ENCODE data around the gene SERPINA12. TPM values are rescaled to one million over a fixed set of nuclear protein-coding genes. Genes with fewer than 3 reads are reported as not detected.

The SERPINA12 gene
- total RNA-seq, 1 donor from 2014 or later = not detected

- DNase-seq (ENCODE audit: extremely low read depth, low read depth, low spot score) = no peak
Observed at GRCh38 chr14:94467728-94468520, 41.3 kb downstream of the SERPINA12 start.

GRCh38 chr14:94466706-94467370 lies 42.4 kb downstream of the SERPINA12 start:
- no peak for DNase-seq (ENCODE audit: extremely low read depth, low read depth, low spot score)

- DNase-seq (ENCODE audit: extremely low read depth, low read depth, low spot score) = no peak
Observed at GRCh38 chr14:94465042-94465441, 44.2 kb downstream of the SERPINA12 start.

GRCh38 chr14:94464290-94464689 lies 45.0 kb downstream of the SERPINA12 start:
- DNase-seq (ENCODE audit: extremely low read depth, low read depth, low spot score) = no peak

- DNase-seq (ENCODE audit: extremely low read depth, low read depth, low spot score) = no peak
Observed at GRCh38 chr14:94462763-94463572, 46.3 kb downstream of the SERPINA12 start.

- DNase-seq (ENCODE audit: extremely low read depth, low read depth, low spot score) = no peak
Observed at GRCh38 chr14:94462219-94462551, 47.1 kb downstream of the SERPINA12 start.

GRCh38 chr14:94461526-94462218 lies 47.6 kb downstream of the SERPINA12 start:
- no peak for DNase-seq (ENCODE audit: extremely low read depth, low read depth, low spot score)

GRCh38 chr14:94460631-94461416 lies 48.4 kb downstream of the SERPINA12 start:
- no peak for DNase-seq (ENCODE audit: extremely low read depth, low read depth, low spot score)

- DNase-seq (ENCODE audit: extremely low read depth, low read depth, low spot score) = no peak
Observed at GRCh38 chr14:94458558-94459205, 50.6 kb downstream of the SERPINA12 start.

GRCh38 chr14:94458096-94458495 lies 51.2 kb downstream of the SERPINA12 start:
- no peak for DNase-seq (ENCODE audit: extremely low read depth, low read depth, low spot score)

GRCh38 chr14:94455928-94456327 lies 53.3 kb downstream of the SERPINA12 start:
- DNase-seq (ENCODE audit: extremely low read depth, low read depth, low spot score) = no peak

- DNase-seq (ENCODE audit: extremely low read depth, low read depth, low spot score) = no peak
Observed at GRCh38 chr14:94451826-94452225, 57.4 kb downstream of the SERPINA12 start.

- DNase-seq (ENCODE audit: extremely low read depth, low read depth, low spot score) = no peak
Observed at GRCh38 chr14:94451091-94451771, 58.0 kb downstream of the SERPINA12 start.

GRCh38 chr14:94450722-94451090 lies 58.6 kb downstream of the SERPINA12 start:
- no peak for DNase-seq (ENCODE audit: extremely low read depth, low read depth, low spot score)

- no peak for DNase-seq (ENCODE audit: extremely low read depth, low read depth, low spot score)
Observed at GRCh38 chr14:94449930-94450329, 59.3 kb downstream of the SERPINA12 start.

GRCh38 chr14:94448071-94448808 lies 61.0 kb downstream of the SERPINA12 start:
- no peak for DNase-seq (ENCODE audit: extremely low read depth, low read depth, low spot score)

- DNase-seq (ENCODE audit: extremely low read depth, low read depth, low spot score) = no peak
Observed at GRCh38 chr14:94447206-94447605, 62.1 kb downstream of the SERPINA12 start.

- DNase-seq (ENCODE audit: extremely low read depth, low read depth, low spot score) = no peak
Observed at GRCh38 chr14:94446126-94446525, 63.1 kb downstream of the SERPINA12 start.

Data from glomerular endothelial cell (primary cell).